Nephron progenitor cell (in vitro differentiated cells): ENCODE data around the gene C3orf80.
"Not testable (repeated sequence)": the region's sequence is repeated elsewhere in the genome, so short reads cannot be mapped to it uniquely, and the experiment has no call there.

Experiments used
- DNase-seq: peaks from one replicate; pipeline ENCODE4 v3.0.0; 2021
- H3K27ac Mint-ChIP-seq: 2 replicates; pipeline ENCODE4 v1.8.0; 2021; ENCODE audit warnings: mild to moderate bottlenecking, moderate library complexity, mixed read lengths
- H3K27me3 Mint-ChIP-seq: 2 replicates; pipeline ENCODE4 v1.8.0; 2021; ENCODE audit warnings: mild to moderate bottlenecking, low read depth, mixed read lengths; ENCODE audit not compliant: poor library complexity
- H3K36me3 Mint-ChIP-seq: 2 replicates; pipeline ENCODE4 v1.8.0; 2021; ENCODE audit warnings: low read depth, mixed read lengths
- H3K4me1 Mint-ChIP-seq: 2 replicates; pipeline ENCODE4 v1.8.0; 2021; ENCODE audit warnings: mixed read lengths
- H3K4me3 Mint-ChIP-seq: 2 replicates; pipeline ENCODE4 v1.8.0; 2021; ENCODE audit warnings: mild to moderate bottlenecking, moderate library complexity, mixed read lengths
- H3K9me3 Mint-ChIP-seq: 2 replicates; pipeline ENCODE4 v1.8.0; 2021; ENCODE audit warnings: mild to moderate bottlenecking, moderate library complexity, mixed read lengths
- CTCF ChIP-seq: fragments of 200-600 bp; sonication (generic); IDR thresholded peaks from 2 replicates; pipeline ENCODE4 v1.5.0; 2021; ENCODE audit warnings: antibody characterized with exemption

The C3orf80 gene

GRCh38 chr3:160226026-160226907 is 1.0 kb downstream of the C3orf80 start:
- H3K4me1 Mint-ChIP-seq = peaks cover 19% of the 10 kb centered on the region
- H3K9me3 Mint-ChIP-seq = no peaks in the 10 kb centered on the region
- TF ChIP-seq CTCF = no peak
- H3K4me3 Mint-ChIP-seq = peak overlapping the region; percentile 88
- DNase-seq = peak; percentile 68
- H3K27me3 Mint-ChIP-seq = peaks cover 63% of the 10 kb centered on the region
- no peaks in the 10 kb centered on the region for H3K36me3 Mint-ChIP-seq
- no peak overlapping the region for H3K27ac Mint-ChIP-seq

- TF ChIP-seq CTCF = no peak
- Mint-ChIP-seq H3K4me3 (peak overlapping the region; percentile 50), H3K27ac (no peak overlapping the region), H3K27me3 (peaks cover 73% of the 10 kb centered on the region), H3K36me3 (no peaks in the 10 kb centered on the region), H3K4me1 (peaks cover 19% of the 10 kb centered on the region), H3K9me3 (no peaks in the 10 kb centered on the region)
- no peak for DNase-seq
These were observed 2.2 kb downstream of the C3orf80 start for GRCh38 chr3:160227419-160227818.

DNA sequence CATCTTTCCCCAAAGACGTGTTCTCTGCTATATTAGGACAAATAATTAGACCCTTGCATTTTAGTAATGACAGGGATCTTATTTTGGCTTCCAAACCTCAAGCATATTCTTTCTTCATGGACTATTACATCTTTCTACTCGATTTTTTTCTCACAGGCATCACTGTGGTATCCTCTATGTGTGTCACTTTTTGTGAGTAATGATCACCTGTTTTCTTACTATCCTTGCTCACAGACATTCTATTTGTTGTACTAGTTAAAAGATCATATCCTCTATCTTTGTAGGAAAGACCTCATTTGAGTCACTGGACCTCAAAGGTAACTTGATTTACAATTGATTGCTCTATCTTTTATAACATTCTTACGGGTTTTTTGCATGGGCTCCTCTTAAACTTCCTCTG is 6.8 kb downstream of the C3orf80 start:
- Mint-ChIP-seq H3K4me3 (no peak overlapping the region), H3K9me3 (no peaks in the 10 kb centered on the region), H3K27me3 (peaks cover 45% of the 10 kb centered on the region), H3K4me1 (peaks cover under 1% of the 10 kb centered on the region), H3K27ac (no peak overlapping the region), H3K36me3 (no peaks in the 10 kb centered on the region)
- DNase-seq = no peak
- TF ChIP-seq CTCF = no peak

DNA sequence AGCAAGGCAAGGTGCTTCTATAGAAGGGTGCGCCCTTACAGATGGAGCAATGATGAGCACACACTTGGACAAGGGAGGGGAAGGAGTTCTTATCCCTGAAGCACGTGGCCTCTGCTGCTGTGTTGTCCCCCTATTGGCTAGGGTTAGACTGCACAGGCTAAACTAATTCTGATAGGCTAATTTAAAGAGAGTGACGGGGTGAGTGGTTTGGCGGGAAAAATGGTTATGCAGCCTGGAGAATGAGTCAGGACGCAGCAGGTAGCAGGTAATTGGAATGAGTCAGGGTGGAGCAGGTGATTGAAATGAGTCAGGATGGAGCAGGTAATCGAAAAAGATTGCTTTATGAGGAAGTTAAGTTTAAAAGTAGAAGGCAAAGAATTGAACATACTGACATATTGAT is 15.5 kb downstream of the C3orf80 start:
- not testable (repeated sequence) for H3K36me3 Mint-ChIP-seq, DNase-seq, H3K4me1 Mint-ChIP-seq, H3K4me3 Mint-ChIP-seq
- Mint-ChIP-seq H3K27ac (peak overlapping the region; percentile 65), H3K9me3 (peaks cover 23% of the 10 kb centered on the region), H3K27me3 (peaks cover 11% of the 10 kb centered on the region)

- H3K27me3 Mint-ChIP-seq = peaks cover 22% of the 10 kb centered on the region
- H3K27ac Mint-ChIP-seq = no peak overlapping the region
- no peaks in the 10 kb centered on the region for H3K36me3 Mint-ChIP-seq
- H3K4me1 Mint-ChIP-seq = no peaks in the 10 kb centered on the region
- peaks cover 19% of the 10 kb centered on the region for H3K9me3 Mint-ChIP-seq
- no peak for DNase-seq
- no peak overlapping the region for H3K4me3 Mint-ChIP-seq
- TF ChIP-seq CTCF = no peak
These were observed 20.1 kb downstream of the C3orf80 start for GRCh38 chr3:160245261-160245800.

DNA sequence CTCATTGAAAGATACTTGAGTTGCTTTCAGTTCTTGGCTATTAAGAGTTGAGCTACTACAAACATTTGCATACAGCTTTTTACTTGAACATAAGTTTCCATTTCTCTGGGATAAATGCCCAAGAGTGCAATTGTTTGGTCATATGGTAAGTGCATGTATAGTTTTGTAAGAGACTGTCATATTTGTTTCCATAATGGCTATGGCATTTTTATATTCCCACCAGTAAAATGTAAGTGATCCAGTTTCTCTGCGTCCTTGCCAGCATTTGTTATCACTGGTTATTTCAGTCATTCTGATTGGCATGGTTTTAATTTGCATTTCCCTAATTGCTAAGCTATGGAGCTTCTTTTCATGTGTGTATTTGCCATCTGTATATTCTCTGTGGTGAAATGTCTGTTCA is 22.5 kb downstream of the C3orf80 start:
- H3K4me1 Mint-ChIP-seq = no peaks in the 10 kb centered on the region
- H3K36me3 Mint-ChIP-seq = no peaks in the 10 kb centered on the region
- no peak overlapping the region for H3K4me3 Mint-ChIP-seq
- TF ChIP-seq CTCF = no peak
- no peak for DNase-seq
- H3K27me3 Mint-ChIP-seq = peaks cover 19% of the 10 kb centered on the region
- H3K9me3 Mint-ChIP-seq = peaks cover 14% of the 10 kb centered on the region
- H3K27ac Mint-ChIP-seq = no peak overlapping the region
